ENCODE data around the gene IL11.
A peak's percentile ranks its signal among the peaks of the same experiment; 100 is the strongest.

IL11 gene

DNA sequence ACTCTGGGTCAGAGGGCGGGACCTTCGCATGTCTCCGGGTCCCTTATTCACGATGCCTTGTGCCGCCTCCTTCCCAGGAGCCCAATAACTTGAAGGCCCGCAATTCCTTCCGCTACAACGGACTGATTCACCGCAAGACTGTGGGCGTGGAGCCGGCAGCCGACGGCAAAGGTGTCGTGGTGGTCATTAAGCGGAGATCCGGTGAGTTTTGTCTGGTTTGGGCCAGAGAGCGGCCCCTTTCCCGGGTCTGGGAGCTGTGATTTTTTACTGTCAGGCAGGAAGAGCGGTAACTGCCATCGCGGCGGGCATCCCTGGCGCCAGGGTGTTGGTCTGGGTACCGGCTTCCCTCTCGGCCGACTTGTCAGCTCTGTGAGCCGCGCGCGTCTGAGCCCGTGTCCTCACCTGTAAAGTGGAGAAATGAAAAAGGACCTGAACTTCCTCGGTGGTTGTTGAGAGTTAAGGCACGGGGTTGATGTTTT, 16.3 kb upstream of the IL11 start:
- TF ChIP-seq, protein P1, sequence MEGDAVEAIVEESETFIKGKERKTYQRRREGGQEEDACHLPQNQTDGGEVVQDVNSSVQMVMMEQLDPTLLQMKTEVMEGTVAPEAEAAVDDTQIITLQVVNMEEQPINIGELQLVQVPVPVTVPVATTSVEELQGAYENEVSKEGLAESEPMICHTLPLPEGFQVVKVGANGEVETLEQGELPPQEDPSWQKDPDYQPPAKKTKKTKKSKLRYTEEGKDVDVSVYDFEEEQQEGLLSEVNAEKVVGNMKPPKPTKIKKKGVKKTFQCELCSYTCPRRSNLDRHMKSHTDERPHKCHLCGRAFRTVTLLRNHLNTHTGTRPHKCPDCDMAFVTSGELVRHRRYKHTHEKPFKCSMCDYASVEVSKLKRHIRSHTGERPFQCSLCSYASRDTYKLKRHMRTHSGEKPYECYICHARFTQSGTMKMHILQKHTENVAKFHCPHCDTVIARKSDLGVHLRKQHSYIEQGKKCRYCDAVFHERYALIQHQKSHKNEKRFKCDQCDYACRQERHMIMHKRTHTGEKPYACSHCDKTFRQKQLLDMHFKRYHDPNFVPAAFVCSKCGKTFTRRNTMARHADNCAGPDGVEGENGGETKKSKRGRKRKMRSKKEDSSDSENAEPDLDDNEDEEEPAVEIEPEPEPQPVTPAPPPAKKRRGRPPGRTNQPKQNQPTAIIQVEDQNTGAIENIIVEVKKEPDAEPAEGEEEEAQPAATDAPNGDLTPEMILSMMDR (IDR thresholded peaks at IDR 0.05; ENCODE audit: unreplicated experiment in 3 of 3): no peak
- H3K27me3 Mint-ChIP-seq (ENCODE audit: low read depth): peaks cover 6% of the 10 kb centered on the region
- peaks cover 35% of the 10 kb centered on the region for H3K36me3 Mint-ChIP-seq (ENCODE audit: low read depth)
- H3K27ac Mint-ChIP-seq: peak overlapping the region; percentile 92 to 98 (median 98)
- H3K9me3 Mint-ChIP-seq: no peaks in the 10 kb centered on the region
- peaks cover 48% of the 10 kb centered on the region for H3K4me1 Mint-ChIP-seq
- peak overlapping the region; percentile 100 for H3K4me3 Mint-ChIP-seq

DNA sequence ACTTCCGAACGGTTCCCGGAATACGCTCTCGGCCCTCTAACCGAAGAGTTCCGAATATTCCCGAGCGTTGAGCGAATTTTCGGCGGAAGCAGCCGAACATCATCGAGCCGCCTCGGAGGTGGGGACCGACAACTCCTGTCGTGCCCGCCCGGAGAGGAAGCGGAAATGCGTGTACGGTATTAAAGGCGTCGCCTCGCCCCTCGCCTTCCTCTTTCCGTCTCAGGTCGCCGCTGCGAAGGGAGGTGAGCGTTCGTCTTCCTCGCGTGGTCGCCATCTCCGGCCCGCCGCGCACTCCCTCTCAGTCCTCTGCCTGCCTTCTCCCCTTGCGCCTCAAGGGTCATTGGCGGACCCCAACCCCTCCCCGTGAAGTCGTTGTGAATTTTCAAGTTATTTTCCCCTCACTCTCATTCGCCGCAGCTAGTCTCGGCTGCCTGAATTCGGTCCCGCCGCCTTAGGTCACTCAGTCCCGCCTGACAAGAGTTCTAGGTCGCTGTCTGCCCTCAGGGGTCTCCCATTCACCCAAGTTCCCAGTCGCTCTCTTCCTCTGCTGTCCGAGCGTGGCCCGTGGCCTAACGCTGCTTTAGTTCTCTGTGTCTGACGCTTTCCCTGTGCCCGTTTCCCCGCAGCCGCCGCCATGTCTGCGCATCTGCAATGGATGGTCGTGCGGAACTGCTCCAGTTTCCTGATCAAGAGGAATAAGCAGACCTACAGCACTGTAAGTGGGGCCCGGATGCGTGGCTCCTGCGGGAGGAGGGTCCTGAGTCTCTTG, 15.6 kb upstream of the IL11 start, which contains the start of gene RPL28:
TSS of gene RPL28 (plus strand) at position 209 of the 769 bp plus-strand sequence. CDS start at position 635, 426 bp downstream.
- no peaks in the 10 kb centered on the region for H3K9me3 Mint-ChIP-seq
- H3K36me3 Mint-ChIP-seq (ENCODE audit: low read depth): peaks cover 35% of the 10 kb centered on the region
- H3K4me3 Mint-ChIP-seq: peak within 1 kb of the TSS; percentile 100
- H3K27me3 Mint-ChIP-seq (ENCODE audit: low read depth): peaks cover 6% of the 10 kb centered on the region
- TF ChIP-seq, protein P1 (IDR thresholded peaks at IDR 0.05; ENCODE audit: unreplicated experiment in 3 of 3): no peak
- H3K27ac Mint-ChIP-seq: peak within 1 kb of the TSS; percentile 92 to 98 (median 98)
- H3K4me1 Mint-ChIP-seq: peaks cover 49% of the 10 kb centered on the region

- Mint-ChIP-seq H3K9me3 (no peaks in the 10 kb centered on the region), H3K27me3 (ENCODE audit: low read depth) (peaks cover 6% of the 10 kb centered on the region), H3K4me3 (peak overlapping the region; percentile 100), H3K27ac (peak overlapping the region; percentile 92 to 98 (median 98)), H3K36me3 (ENCODE audit: low read depth) (peaks cover 29% of the 10 kb centered on the region), H3K4me1 (peaks cover 44% of the 10 kb centered on the region)
- TF ChIP-seq, protein P1 (IDR thresholded peaks at IDR 0.05; ENCODE audit: unreplicated experiment in 3 of 3): no peak
These were observed 14.9 kb upstream of the IL11 start for GRCh38 chr19:55384920-55385723.

- H3K27me3 Mint-ChIP-seq (ENCODE audit: low read depth): peaks cover 6% of the 10 kb centered on the region
- peaks cover 22% of the 10 kb centered on the region for H3K36me3 Mint-ChIP-seq (ENCODE audit: low read depth)
- H3K4me3 Mint-ChIP-seq: peak within 1 kb of the TSS; percentile 100
- no peaks in the 10 kb centered on the region for H3K9me3 Mint-ChIP-seq
- peaks cover 40% of the 10 kb centered on the region for H3K4me1 Mint-ChIP-seq
- TF ChIP-seq, protein P1 (IDR thresholded peaks at IDR 0.05; ENCODE audit: unreplicated experiment in 3 of 3): no peak
- peak within 1 kb of the TSS; percentile 92 to 98 (median 98) for H3K27ac Mint-ChIP-seq
These were observed 14.1 kb upstream of the IL11 start, which contains the start of gene TMEM238 for GRCh38 chr19:55384131-55384919. TMEM238 (minus strand) TSS chr19:55384292; CDS start chr19:55384259, 33 bp downstream.

- peak overlapping the region; percentile 69 to 80 (median 80) for H3K4me3 Mint-ChIP-seq
- H3K9me3 Mint-ChIP-seq: no peaks in the 10 kb centered on the region
- TF ChIP-seq, protein P1 (IDR thresholded peaks at IDR 0.05; ENCODE audit: unreplicated experiment in 3 of 3): peak in 1 of 3 experiments; percentile 27
- H3K36me3 Mint-ChIP-seq (ENCODE audit: low read depth): peaks cover 20% of the 10 kb centered on the region
- peaks cover 40% of the 10 kb centered on the region for H3K4me1 Mint-ChIP-seq
- H3K27ac Mint-ChIP-seq: peak overlapping the region in 1 of 3 experiments; percentile 72
- peaks cover 6% of the 10 kb centered on the region for H3K27me3 Mint-ChIP-seq (ENCODE audit: low read depth)
These were observed 13.2 kb upstream of the IL11 start for GRCh38 chr19:55383279-55384130.

Data from nephron (organoid).